ENCODE results near the gene ADARB2. TPM values are rescaled to one million over a fixed set of nuclear protein-coding genes. Genes with fewer than 3 reads are reported as not detected.

ADARB2 gene
- total RNA-seq, 4 donors from 2014 or later = 0.13 to 6.1 (median 0.57) TPM

GRCh38 chr10:1746796-1747195 lies 9.5 kb upstream of the ADARB2 start:
- no peak for DNase-seq (ENCODE audit: low spot score)
- TF ChIP-seq CTCF (IDR thresholded peaks at IDR 0.05) = no peak
- ATAC-seq (ENCODE audit: low FRiP score) = no peak

- TF ChIP-seq CTCF (IDR thresholded peaks at IDR 0.05) = no peak
- ATAC-seq (ENCODE audit: low FRiP score) = no peak
- DNase-seq (ENCODE audit: low spot score) = no peak
These were observed 8.6 kb upstream of the ADARB2 start for GRCh38 chr10:1745780-1746456.

GRCh38 chr10:1744524-1744923 lies 7.2 kb upstream of the ADARB2 start:
- no peak for DNase-seq (ENCODE audit: low spot score)
- no peak for TF ChIP-seq CTCF (IDR thresholded peaks at IDR 0.05)
- no peak for ATAC-seq (ENCODE audit: low FRiP score)

- no peak for TF ChIP-seq CTCF (IDR thresholded peaks at IDR 0.05)
- DNase-seq (ENCODE audit: low spot score) = no peak
- no peak for ATAC-seq (ENCODE audit: low FRiP score)
These were observed 5.8 kb upstream of the ADARB2 start for GRCh38 chr10:1743141-1743540.

- DNase-seq (ENCODE audit: low spot score) = no peak
- ATAC-seq (ENCODE audit: low FRiP score) = no peak
- no peak for TF ChIP-seq CTCF (IDR thresholded peaks at IDR 0.05)
These were observed 4.1 kb upstream of the ADARB2 start for GRCh38 chr10:1741450-1741849.

GRCh38 chr10:1739751-1740150 lies 2.4 kb upstream of the ADARB2 start:
- no peak for TF ChIP-seq CTCF (IDR thresholded peaks at IDR 0.05)
- ATAC-seq (ENCODE audit: low FRiP score) (no peak), DNase-seq (ENCODE audit: low spot score) (no peak)

DNA sequence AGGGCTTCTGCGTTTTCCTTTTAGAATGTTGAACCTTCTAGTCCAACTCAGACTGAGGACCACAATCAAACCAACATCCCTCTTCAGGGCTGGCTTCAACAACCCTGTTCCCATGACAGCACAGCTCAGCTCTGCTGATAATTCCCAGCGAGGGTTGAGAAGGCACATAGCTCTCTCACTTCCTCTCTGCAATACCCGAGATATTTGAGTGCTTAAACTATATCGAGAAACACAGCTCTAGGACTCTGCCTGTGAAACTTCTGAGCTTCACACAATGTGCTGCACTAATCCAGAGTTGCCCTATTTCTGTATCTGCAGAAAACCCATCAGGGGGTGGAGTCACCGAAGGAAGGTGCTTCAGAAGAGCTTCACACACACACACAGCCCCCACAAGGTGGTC lies 1.6 kb upstream of the ADARB2 start:
- no peak for TF ChIP-seq CTCF (IDR thresholded peaks at IDR 0.05)
- DNase-seq (ENCODE audit: low spot score) = no peak
- ATAC-seq (ENCODE audit: low FRiP score) = no peak
